HEK293T (cell line): Measurements from ENCODE around the gene HKDC1.

Experiments
- CTCF ChIA-PET: fragments of 350-600 bp; formaldehyde crosslinking; extraction: SDS; loops from one replicate; lab custom pipeline; 2021; ENCODE audit warnings: antibody characterized with exemption, inconsistent platforms; lab: Yijun Ruan, JAX
- POLR2A ChIA-PET: fragments of 350-600 bp; formaldehyde crosslinking; extraction: SDS; loops from one replicate; lab custom pipeline; 2020; ENCODE audit warnings: antibody characterized with exemption, inconsistent platforms; lab: Yijun Ruan, JAX
- DNase-seq: peaks from one replicate; pipeline ENCODE4 v3.0.0; 2012; ENCODE audit warnings: mixed read lengths; ENCODE audit errors: extremely low spot score
- ARNT ChIP-seq: fragments of 450-650 bp; IDR thresholded peaks from 2 replicates; pipeline ENCODE4 v1.6.1; 2017; ENCODE audit warnings: mild to moderate bottlenecking
- BHLHE40 ChIP-seq: fragments of 450-650 bp; IDR thresholded peaks from 2 replicates; pipeline ENCODE4 v1.6.1; 2016; ENCODE audit warnings: mild to moderate bottlenecking, moderate library complexity, borderline replicate concordance
- CTBP1 ChIP-seq: fragments of 450-650 bp; IDR thresholded peaks from 2 replicates; pipeline ENCODE4 v1.6.1; 2016; ENCODE audit warnings: borderline replicate concordance
- ELF4 ChIP-seq: fragments of 450-650 bp; IDR thresholded peaks from 2 replicates; pipeline ENCODE4 v1.6.1; 2017; ENCODE audit warnings: antibody characterized with exemption
- FOXA1 ChIP-seq: fragments of 450-650 bp; IDR thresholded peaks from 2 replicates; pipeline ENCODE4 v1.6.1; 2016; ENCODE audit warnings: mild to moderate bottlenecking
- FOXK2 ChIP-seq: fragments of 450-650 bp; IDR thresholded peaks from 2 replicates; pipeline ENCODE4 v1.6.1; 2016; ENCODE audit warnings: mild to moderate bottlenecking
- FOXM1 ChIP-seq: fragments of 450-650 bp; IDR thresholded peaks from 2 replicates; pipeline ENCODE4 v1.6.1; 2017; ENCODE audit warnings: mild to moderate bottlenecking, borderline replicate concordance
- HDGF ChIP-seq: fragments of 450-650 bp; IDR thresholded peaks from 2 replicates; pipeline ENCODE4 v1.6.1; 2017; ENCODE audit warnings: antibody characterized with exemption, borderline replicate concordance
- L3MBTL2 ChIP-seq: fragments of 450-650 bp; conservative IDR thresholded peaks from 2 replicates; pipeline ENCODE4 v1.6.1; 2016; ENCODE audit warnings: mild to moderate bottlenecking
- LEF1 ChIP-seq: fragments of 450-650 bp; IDR thresholded peaks from 2 replicates; pipeline ENCODE4 v1.6.1; 2017; ENCODE audit warnings: mild to moderate bottlenecking, borderline replicate concordance
- NFRKB ChIP-seq: fragments of 450-650 bp; IDR thresholded peaks from 2 replicates; pipeline ENCODE4 v1.6.1; 2016; ENCODE audit warnings: mild to moderate bottlenecking, moderate library complexity
- SP1 ChIP-seq: fragments of 450-650 bp; IDR thresholded peaks from 2 replicates; pipeline ENCODE4 v1.6.1; 2017
- SUZ12 ChIP-seq: fragments of 450-650 bp; IDR thresholded peaks from 2 replicates; pipeline ENCODE4 v1.6.1; 2016; ENCODE audit warnings: mild to moderate bottlenecking
- TARDBP ChIP-seq: fragments of 450-650 bp; IDR thresholded peaks from 2 replicates; pipeline ENCODE4 v1.6.1; 2016
- ZNF384 ChIP-seq: fragments of 450-650 bp; IDR thresholded peaks from 2 replicates; pipeline ENCODE4 v1.6.1; 2016
- TF ChIP-seq, protein P1 (sequence below): fragments of 450-650 bp; IDR thresholded peaks from 2 replicates; pipeline ENCODE4 v1.6.1; 2016

HKDC1 gene

DNA sequence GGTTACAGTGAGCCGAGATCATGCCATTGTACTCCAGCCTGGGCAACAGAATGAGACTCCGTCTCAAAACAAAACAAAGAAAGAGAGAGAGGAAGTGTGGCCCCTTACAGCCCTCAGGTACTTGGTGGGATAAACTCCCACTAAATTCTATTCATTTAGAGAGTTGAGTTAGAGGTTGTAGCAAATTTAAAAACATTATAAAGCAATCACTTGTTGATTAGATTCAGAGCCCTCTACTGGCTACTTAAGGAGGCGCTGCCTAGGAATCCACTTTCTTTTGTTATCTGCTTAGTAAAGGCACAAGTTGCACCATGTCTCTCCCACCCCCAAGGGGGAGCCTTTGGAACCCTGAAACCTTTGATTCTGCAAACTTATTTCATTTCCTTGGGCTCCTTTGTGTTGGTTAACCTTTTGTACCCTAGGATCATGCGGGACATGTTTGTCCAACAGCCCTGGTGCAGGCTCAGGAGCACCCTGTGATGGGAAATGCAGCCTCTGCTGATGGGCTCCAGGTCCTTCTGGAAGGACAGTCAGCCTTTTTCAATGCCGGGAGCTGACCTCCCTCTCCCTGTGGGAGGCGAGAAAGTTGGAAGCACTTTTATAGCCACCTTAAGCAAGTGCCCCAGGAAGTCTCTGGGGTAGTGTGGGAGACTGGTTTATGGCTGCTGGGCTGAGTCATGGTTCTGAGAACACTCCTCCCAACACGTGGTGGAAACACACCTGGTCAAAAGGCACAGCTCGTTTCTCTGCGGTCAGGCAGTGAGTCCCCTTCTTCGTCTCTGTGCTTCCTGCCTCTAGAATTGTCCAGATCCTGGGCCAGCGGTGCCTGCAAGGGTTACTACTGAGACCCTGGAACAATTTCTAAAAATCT lies 2.3 kb downstream of the HKDC1 start:
- ChIA-PET CTCF (interaction anchor here (0.7 kb wide), 1 partner anchor 213 kb away, joined by 3 read pairs; no protein-coding TSS in a partner anchor), POLR2A (no interaction called here)
- peak; percentile 53 for DNase-seq
- TF ChIP-seq BHLHE40 (no peak), L3MBTL2 (no peak), SP1 (no peak), FOXM1 (no peak), HDGF (no peak), SUZ12 (no peak), FOXK2 (no peak), ZNF384 (no peak), ARNT (no peak), CTBP1 (no peak), NFRKB (no peak), LEF1 (no peak), TARDBP (no peak), ELF4 (no peak), FOXA1 (no peak)
- TF ChIP-seq, protein P1, sequence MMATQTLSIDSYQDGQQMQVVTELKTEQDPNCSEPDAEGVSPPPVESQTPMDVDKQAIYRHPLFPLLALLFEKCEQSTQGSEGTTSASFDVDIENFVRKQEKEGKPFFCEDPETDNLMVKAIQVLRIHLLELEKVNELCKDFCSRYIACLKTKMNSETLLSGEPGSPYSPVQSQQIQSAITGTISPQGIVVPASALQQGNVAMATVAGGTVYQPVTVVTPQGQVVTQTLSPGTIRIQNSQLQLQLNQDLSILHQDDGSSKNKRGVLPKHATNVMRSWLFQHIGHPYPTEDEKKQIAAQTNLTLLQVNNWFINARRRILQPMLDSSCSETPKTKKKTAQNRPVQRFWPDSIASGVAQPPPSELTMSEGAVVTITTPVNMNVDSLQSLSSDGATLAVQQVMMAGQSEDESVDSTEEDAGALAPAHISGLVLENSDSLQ: no peak

DNA sequence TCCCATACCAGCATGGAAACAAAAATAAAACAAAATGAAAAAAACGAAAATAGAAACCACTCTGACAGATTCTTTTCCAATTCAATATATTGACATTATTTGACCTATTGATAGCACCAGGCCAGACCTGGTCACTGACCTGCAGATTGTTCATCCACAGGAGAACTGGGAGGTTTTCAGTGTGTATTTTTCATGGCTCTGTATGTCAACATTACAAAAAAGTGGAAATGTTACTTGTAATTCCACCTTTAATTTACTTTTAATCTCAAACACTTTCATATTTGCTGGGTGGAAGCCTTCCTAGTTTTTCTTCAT lies 2.9 kb downstream of the HKDC1 start:
- ChIA-PET POLR2A (no interaction called here), CTCF (interaction anchor here (0.7 kb wide), 1 partner anchor 212 kb away, joined by 3 read pairs; no protein-coding TSS in a partner anchor)
- DNase-seq: no peak
- no peak for TF ChIP-seq ELF4
- TF ChIP-seq FOXK2: no peak
- no peak for TF ChIP-seq TARDBP
- no peak for TF ChIP-seq HDGF
- TF ChIP-seq ZNF384: no peak
- TF ChIP-seq, protein P1: no peak
- no peak for TF ChIP-seq SUZ12
- no peak for TF ChIP-seq SP1
- no peak for TF ChIP-seq L3MBTL2
- no peak for TF ChIP-seq LEF1
- TF ChIP-seq NFRKB: no peak
- no peak for TF ChIP-seq FOXM1
- TF ChIP-seq BHLHE40: no peak
- TF ChIP-seq CTBP1: no peak
- no peak for TF ChIP-seq ARNT
- TF ChIP-seq FOXA1: no peak

DNA sequence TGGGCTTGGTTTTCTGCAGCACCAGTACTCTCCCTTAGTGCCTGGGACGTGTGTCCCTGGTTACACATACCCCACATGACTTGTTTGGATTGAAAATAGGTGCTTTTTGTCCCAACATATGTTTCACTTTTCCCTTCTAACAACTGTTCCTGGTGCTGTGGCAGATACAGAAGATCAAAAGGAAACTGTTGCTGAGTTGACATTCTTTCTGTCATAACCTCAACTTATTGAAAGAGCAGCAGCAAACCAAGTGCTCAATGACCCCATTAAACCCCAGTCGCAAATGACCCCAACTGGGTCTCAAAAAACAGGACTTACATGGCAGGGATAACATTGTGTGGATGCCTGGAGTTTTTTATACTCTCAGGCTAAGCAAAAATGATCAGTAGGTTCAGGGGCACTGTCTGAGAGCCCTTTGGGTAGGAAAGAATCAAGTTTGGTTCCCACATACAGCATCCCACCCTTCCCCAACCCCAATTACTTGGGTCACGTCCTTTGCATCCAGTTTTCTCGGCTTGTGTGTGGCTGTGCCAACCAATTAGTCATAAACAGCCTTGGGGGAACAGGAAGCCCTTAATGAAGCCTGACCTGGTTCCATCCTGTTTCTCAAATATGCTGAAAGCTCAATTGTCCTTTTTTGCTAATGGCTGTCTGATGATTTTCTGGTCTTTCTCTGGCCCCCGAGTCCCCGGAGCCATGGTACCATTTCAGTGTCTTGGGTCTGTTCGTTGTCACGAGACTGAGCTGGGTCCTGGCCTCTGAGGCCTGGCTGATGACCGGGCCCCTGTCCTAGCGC lies 4.9 kb downstream of the HKDC1 start:
- POLR2A ChIA-PET: no interaction called here
- CTCF ChIA-PET: interaction anchor here (1.6 kb wide), 1 partner anchor 10 kb away, joined by 3 read pairs; no protein-coding TSS in a partner anchor
- DNase-seq: no peak
- TF ChIP-seq ARNT (no peak), L3MBTL2 (no peak), TARDBP (no peak), ZNF384 (no peak), CTBP1 (no peak), FOXK2 (no peak), ELF4 (no peak), HDGF (no peak), FOXM1 (no peak), FOXA1 (no peak)
- TF ChIP-seq, protein P1: no peak

DNA sequence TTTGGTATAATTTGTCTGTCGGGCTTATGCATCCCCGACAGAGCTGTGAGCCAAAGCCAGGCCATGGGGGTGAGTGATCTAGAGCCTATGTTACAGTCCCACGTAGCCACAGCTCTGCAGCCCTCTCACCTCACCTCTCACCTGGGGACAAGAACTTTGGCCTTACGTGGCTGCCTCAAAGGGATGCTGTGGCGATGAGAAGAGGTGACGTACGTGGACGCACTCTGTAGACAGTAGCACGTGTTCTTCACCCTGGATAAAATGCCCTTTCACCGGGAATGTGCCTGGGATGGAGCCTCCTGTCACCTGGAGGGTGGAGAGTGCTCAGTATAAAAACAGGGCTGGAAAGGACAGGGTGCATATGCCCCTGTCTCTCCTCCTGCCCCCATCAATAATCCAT lies 5.5 kb downstream of the HKDC1 start:
- TF ChIP-seq HDGF: no peak
- TF ChIP-seq CTBP1: no peak
- TF ChIP-seq SP1: no peak
- no peak for TF ChIP-seq ARNT
- POLR2A ChIA-PET: no interaction called here
- CTCF ChIA-PET: interaction anchor here (0.6 to 1.6 kb wide), 2 partner anchors 11 to 692 kb away, joined by 3 read pairs; no protein-coding TSS in a partner anchor
- DNase-seq: no peak

DNA sequence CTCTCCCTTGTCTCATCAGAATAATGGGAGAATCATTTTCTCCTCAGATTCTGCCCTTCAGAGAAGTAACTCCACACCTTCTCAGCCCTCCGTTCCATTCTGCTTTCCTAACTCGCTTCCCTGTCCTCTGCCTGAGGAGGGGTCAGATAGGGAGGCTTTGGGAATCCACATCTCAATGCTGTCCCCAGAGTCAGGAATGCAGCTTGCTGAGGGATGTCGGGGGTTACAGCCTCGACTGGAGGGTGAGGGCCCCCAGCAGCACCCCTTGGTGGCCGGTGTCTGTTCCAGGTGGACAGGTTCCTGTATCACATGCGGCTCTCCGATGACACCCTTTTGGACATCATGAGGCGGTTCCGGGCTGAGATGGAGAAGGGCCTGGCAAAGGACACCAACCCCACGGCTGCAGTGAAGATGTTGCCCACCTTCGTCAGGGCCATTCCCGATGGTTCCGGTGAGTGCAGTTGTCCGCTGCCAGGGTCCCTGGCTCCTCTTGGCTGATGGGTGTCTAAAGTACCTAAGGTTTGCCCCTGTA lies 6.9 kb downstream of the HKDC1 start:
- ChIA-PET CTCF (no interaction called here), POLR2A (no interaction called here)
- no peak for TF ChIP-seq ARNT
- TF ChIP-seq SUZ12: no peak
- TF ChIP-seq HDGF: no peak
- no peak for TF ChIP-seq SP1
- no peak for TF ChIP-seq ZNF384
- TF ChIP-seq CTBP1: no peak
- no peak for TF ChIP-seq NFRKB
- TF ChIP-seq LEF1: no peak
- TF ChIP-seq L3MBTL2: no peak
- TF ChIP-seq FOXM1: no peak
- TF ChIP-seq, protein P1: no peak
- DNase-seq: no peak
